KG1 (cell line): Measurements from ENCODE around the gene HYCC1.
"Not testable (repeated sequence)": the region's sequence is repeated elsewhere in the genome, so short reads cannot be mapped to it uniquely, and the experiment has no call there.

Experiments used
- DNase-seq: peaks from one replicate; lab custom pipeline; 2025; lab: John Stamatoyannopoulos, UW

The HYCC1 gene

GRCh38 chr7:22983257-22983855, 30.6 kb downstream of the HYCC1 start:
- DNase-seq = no peak

GRCh38 chr7:22980422-22980821, 33.5 kb downstream of the HYCC1 start:
- no peak for DNase-seq

DNA sequence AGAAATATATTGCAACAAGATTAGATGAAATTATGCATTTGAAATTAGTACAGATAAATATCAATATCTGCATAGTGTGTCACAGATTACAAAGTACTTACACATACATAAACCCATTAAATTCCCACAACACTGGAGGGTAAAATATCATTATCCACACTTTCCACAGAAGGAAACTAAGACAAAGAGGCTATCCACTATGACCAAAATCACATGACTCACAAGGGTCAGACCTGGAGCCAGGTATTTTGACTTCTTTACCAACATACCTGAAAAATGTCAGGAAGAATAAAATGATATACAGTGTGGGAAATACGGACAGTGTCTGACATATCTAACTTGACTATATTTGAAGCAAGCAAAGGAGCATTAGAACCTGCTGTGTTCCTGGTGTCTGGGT, 34.1 kb downstream of the HYCC1 start:
- DNase-seq = no peak

DNA sequence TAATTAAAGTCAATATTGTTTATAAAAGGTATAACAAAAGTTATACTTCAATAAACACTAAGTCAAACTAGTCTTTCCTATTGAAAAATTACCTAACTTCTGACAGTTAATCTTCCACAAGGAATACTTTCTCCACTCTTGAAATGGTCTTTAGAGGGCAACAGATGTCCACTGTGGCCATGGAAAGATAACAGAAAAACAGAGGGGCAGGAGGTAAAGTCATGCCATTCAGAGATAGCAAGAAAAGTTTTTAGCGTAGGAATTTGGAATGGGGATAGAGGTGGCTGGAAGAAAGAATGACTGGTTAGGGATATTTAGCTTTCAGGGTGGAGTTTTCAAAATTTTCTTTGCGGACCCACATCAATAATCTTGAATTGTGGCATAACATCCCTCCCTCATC, 34.7 kb downstream of the HYCC1 start:
- DNase-seq = no peak

- not testable (repeated sequence) for DNase-seq
Measured at GRCh38 chr7:22974636-22975035, 39.3 kb downstream of the HYCC1 start.

- DNase-seq = no peak
Measured at GRCh38 chr7:22972207-22972606, 41.7 kb downstream of the HYCC1 start.

DNA sequence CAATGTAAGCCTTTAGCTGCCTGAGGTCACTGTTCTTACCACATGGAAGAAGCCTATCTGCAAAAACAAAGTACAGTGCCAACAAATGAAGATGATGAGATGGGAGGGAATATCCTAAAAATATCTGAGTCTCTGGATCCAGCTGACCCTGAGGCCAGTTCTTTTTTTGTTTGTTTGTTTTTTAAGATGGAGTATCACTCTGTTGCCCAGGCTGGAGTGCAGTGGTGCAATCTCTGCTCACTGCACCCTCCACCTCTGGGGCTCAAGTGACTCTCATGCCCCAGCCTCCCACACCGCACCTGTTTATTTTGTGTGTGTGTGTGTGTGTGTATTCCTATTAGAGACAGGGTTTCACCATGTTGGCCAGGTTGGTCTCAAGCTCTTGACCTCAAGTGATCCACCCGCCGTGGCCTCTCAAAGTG, 44.9 kb downstream of the HYCC1 start:
- no peak for DNase-seq
